ENCODE measurements around the gene MPZL2.
A peak's percentile ranks its signal among the peaks of the same experiment; 100 is the strongest.

The MPZL2 gene

GRCh38 chr11:118258410-118258809 is 5.7 kb downstream of the MPZL2 start:
- TF ChIP-seq FOXP2 (optimal IDR thresholded peaks at IDR 0.05; ENCODE audit: borderline replicate concordance, extremely low read depth, extremely low read length, insufficient read depth) (no peak), REST (IDR thresholded peaks at IDR 0.05; ENCODE audit: insufficient read depth in 1 of 2, low read depth in 2 of 2, low read length in 2 of 2) (no peak), TAF1 (IDR thresholded peaks at IDR 0.05; ENCODE audit: borderline replicate concordance, insufficient read depth, low read length) (no peak), SIN3A (IDR thresholded peaks at IDR 0.05; ENCODE audit: borderline replicate concordance, insufficient read depth, low read length) (no peak), POLR2AphosphoS5 (IDR thresholded peaks at IDR 0.05; ENCODE audit: low read depth, low read length) (no peak)

GRCh38 chr11:118252688-118253087 is 11.4 kb downstream of the MPZL2 start:
- TF ChIP-seq TAF1 (IDR thresholded peaks at IDR 0.05; ENCODE audit: borderline replicate concordance, insufficient read depth, low read length) = no peak
- TF ChIP-seq REST (IDR thresholded peaks at IDR 0.05; ENCODE audit: insufficient read depth in 1 of 2, low read depth in 2 of 2, low read length in 2 of 2) = no peak

- TF ChIP-seq REST (IDR thresholded peaks at IDR 0.05; ENCODE audit: insufficient read depth in 1 of 2, low read depth in 2 of 2, low read length in 2 of 2) = no peak
- peak; percentile 22 for TF ChIP-seq FOXP2 (optimal IDR thresholded peaks at IDR 0.05; ENCODE audit: borderline replicate concordance, extremely low read depth, extremely low read length, insufficient read depth)
These were observed 12.0 kb downstream of the MPZL2 start, which contains the start of gene MPZL3 for GRCh38 chr11:118251858-118252652. TSS of gene MPZL3 (minus strand) at chr11:118252365. CDS start at chr11:118252294, 71 bp downstream.

- TF ChIP-seq POLR2AphosphoS5 (IDR thresholded peaks at IDR 0.05; ENCODE audit: low read depth, low read length) (no peak), SIN3A (IDR thresholded peaks at IDR 0.05; ENCODE audit: borderline replicate concordance, insufficient read depth, low read length) (no peak), TAF1 (IDR thresholded peaks at IDR 0.05; ENCODE audit: borderline replicate concordance, insufficient read depth, low read length) (no peak), FOXP2 (optimal IDR thresholded peaks at IDR 0.05; ENCODE audit: borderline replicate concordance, extremely low read depth, extremely low read length, insufficient read depth) (no peak), REST (IDR thresholded peaks at IDR 0.05; ENCODE audit: insufficient read depth in 1 of 2, low read depth in 2 of 2, low read length in 2 of 2) (no peak)
These were observed 17.1 kb downstream of the MPZL2 start for GRCh38 chr11:118247041-118247440.
